HPDE6-E6E7 (cell line): ENCODE measurements around the gene OSCP1.

Experiments used
- DNase-seq: peaks from one replicate; pipeline ENCODE4 v3.0.0; 2011; ENCODE audit warnings: missing footprints; ENCODE audit errors: extremely low spot score

OSCP1 gene

GRCh38 chr1:36401602-36402503, 48.4 kb downstream of the OSCP1 start:
- DNase-seq, result no peak

DNA sequence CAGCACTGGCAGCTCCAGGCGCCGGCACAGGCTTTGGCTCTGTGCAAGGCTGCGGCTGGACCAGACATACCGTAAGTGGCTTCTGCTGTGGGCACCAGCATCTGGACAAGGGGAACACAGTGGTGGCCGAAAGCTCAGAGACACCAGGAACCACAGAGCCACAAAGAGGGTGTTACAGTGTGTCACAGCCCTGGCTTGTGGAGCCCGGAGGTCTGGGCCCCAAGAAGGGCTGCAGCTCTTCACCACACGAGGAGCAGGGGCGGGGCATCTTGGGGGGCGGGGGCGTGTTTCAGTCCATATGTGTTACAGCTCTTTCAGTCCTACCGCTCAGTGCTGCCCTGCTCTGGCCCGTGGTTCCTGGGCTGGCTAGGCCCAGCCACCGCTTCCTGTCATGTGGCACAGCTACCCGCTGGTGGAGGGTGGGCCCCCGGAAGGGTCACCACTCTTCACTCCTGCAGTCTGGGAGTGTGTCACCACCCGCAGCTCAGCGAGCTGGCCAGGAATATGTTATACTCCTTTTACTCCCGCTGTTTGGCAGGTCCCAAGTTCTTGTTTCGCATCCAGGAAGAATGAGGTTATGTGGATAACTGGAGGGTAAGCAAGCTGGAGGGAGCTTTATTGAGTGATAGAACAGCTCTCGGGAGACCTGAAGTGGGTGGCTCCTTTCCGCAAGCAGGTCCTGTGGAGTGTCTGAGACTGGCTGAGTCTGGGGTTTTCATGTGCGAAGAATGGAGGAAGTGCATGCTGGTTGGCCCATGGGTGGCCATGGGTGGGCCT, 49.2 kb downstream of the OSCP1 start:
- DNase-seq, result no peak

- DNase-seq, result no peak
These were observed 49.8 kb downstream of the OSCP1 start for GRCh38 chr1:36400514-36400824.

DNA sequence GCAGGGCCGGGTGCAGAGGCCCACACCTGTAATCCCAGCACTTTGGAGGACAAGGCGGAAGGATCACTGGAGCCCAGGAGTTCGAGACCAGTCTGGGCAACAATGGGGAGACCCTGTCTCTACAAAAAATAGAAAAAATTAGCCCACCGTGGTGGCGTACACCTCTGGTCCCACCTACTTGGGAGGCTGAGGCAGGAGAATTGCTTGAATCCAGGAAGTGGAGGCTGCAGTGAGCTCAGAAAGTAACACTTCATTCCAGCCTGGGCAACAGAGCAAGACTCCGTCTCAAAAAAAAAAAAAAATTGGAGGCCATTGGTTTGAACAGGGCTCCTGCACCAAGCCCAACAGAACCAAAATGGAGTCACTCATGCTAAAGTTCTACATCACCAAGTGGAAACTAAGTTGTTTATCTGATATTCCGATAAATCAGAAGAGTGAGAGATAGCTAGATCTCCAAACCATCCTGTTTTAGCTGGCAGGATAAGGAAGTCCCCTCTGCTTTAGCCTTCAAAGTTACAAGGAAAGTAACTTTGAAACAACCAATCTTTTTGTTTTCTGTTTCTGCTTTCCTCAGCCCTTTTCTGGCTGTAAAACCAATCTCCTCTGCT, 51.8 kb downstream of the OSCP1 start:
- no peak for DNase-seq

DNA sequence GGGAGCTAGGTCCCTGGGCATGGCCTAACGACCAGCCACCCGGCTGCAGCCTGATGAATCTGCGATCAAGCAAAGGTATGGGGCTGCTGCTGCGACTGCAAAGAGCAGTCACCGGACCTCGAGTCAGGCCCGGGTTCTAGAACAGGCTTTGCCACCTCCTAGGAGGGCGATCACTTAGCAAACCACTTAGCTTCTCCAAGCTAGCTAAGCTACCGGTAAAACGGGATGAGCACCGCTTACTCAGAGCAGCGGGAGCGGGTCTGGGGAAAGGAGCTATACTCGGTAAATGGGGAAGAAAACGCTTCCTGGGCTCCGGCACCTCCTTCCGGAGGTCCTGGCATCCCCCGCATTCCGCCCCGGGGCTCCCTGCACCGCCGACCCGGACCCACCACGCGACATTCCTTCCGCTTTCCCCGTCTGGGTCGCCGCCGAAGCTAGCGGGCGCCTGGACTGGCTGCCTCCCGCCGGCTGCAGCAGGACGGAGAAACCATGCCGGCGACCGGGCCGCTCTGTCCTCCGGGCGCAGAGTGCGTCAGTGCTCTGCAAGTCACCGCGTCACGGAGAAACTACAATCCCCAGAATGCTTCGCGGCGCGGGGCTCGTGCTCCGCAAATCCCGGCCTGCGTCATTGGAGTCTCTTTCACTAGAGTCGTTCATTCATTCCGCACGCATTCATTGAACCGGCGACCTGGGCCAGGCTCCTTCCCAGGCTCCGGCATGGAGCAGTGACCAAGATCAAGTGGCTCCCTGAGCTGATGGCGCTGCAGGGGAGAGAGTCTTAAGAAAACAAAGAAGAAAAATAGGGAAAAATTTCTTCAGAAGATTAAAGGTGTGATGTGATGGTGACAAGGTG, 52.6 kb downstream of the OSCP1 start, which contains the start of gene LSM10:
Gene LSM10, minus strand, starts transcription at position 531 of the 853 bp plus-strand sequence. CDS start 3,779 bp downstream, outside the sequence.
- peak; percentile 97 for DNase-seq

GRCh38 chr1:36397083-36397377, 53.2 kb downstream of the OSCP1 start:
- DNase-seq, result no peak

DNA sequence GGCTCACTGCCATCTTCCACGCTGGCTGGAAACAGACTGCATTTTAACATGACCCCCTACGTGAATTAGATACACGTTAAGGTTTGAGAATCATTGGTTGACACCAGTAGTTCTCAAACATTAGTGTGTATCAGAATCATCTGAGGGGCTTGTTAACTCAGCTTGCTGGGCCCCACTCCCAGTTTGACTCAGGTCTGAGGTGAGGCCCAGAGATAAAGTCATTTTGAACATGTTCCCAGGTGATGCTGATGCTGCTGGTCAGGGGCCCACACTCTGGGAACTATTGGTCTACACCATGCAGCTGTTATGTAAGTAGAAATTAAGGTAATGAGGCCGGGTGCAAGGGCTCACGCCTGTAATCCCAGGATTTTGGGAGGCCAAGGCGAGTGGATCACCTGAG, 53.9 kb downstream of the OSCP1 start:
- DNase-seq, result no peak

GRCh38 chr1:36393686-36394085, 56.6 kb downstream of the OSCP1 start:
- no peak for DNase-seq

DNA sequence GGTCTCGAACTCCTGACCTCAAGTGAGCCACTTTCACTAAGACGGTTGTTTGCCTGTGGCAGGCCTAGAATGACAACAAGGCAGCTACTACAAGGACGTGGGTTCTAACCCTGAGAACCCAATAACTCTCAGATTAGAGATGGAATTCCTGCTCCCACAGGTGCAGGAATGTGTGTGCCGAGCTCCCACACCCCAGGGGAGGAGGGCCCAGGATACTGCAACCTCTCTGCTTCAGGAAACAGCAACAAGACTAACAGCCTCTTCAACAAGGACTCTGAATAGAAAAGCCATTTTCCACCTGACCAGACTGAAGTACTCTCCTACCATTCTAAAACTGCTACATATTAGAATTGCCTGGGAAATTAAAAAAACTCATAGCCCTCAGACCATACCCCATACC, 57.4 kb downstream of the OSCP1 start:
- DNase-seq, result no peak

GRCh38 chr1:36391271-36391670, 59.0 kb downstream of the OSCP1 start:
- DNase-seq, result no peak

GRCh38 chr1:36390411-36390810, 59.8 kb downstream of the OSCP1 start:
- DNase-seq, result no peak

DNA sequence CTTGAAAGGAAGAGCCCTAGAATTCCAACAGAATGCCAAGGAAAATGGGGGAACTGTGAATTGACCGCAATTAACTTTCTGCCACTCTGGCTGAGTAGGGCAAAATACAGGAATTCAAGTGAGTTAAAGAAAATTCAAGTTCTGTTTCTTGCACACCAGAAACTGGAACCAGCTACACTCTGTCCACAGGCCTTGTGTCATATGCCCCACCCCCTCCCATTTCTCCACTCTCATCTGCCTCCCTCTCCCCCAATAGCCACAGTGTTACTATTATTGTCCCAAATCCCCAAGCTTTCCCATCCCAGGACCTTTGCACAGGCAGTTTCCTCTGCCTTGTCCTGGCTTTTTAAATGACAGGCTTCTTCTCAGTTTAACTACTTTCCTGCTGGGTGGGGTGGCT, 60.3 kb downstream of the OSCP1 start:
- DNase-seq, result no peak

GRCh38 chr1:36389261-36389660, 61.0 kb downstream of the OSCP1 start:
- no peak for DNase-seq

- DNase-seq, result peak; percentile 22
These were observed 62.9 kb downstream of the OSCP1 start for GRCh38 chr1:36387141-36387949.

- DNase-seq, result peak; percentile 99
These were observed 63.7 kb downstream of the OSCP1 start for GRCh38 chr1:36386265-36387140.

- peak; percentile 76 for DNase-seq
These were observed 64.6 kb downstream of the OSCP1 start, which contains the start of gene STK40 for GRCh38 chr1:36385410-36386264. TSS of gene STK40 (minus strand) at chr1:36385924. CDS start at chr1:36361332, 24,592 bp downstream.

DNA sequence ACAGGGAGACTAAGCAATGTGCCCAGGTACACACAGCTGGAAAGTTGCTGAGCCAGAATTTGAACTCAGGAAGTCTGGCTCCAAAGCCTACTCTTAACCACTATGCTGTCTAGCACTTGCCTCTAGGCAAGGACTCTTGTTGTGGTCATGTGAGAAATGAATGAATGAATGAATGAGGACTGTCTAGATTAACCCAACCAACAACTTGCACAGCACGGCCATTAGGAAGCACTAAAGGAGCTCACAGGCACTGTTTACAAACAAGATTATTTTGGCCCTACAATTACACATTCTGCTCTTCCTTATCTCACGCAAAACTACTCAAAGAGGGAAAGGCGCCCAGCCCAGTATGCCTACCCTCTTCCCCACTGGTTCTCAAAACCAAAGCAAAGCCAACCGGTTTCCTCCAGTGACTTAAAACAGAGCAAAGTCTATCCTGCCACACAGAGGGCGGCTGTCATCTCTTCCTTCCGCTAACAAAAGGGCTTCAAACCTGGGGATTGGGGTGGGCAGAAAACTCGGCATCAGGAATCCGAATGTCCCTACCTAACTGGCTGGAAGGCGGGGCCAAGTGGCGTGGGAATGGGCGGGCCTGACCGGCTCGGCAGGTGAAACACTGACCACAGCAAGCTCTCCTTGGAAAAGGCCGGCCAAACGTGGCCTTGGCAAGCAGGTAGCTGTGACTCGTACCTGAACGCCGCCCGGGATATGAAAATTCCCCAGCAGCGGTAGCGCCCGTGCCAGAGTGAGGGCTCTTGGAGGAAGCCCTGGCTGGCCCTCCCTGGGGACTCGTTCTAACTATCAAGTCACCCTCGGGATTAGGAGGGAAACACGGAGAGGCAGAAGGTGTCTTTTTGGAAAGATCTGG, 65.5 kb downstream of the OSCP1 start:
- DNase-seq, result peak; percentile 44

GRCh38 chr1:36383240-36383639, 67.0 kb downstream of the OSCP1 start:
- DNase-seq, result no peak
